GM12873 (cell line): ENCODE measurements around the gene CDC14A.

Experiments
- TF ChIP-seq, protein P1 (sequence below): IDR thresholded peaks from 2 replicates; pipeline ENCODE4 v1.5.1; 2012; ENCODE audit warnings: low read depth, mild to moderate bottlenecking, moderate library complexity, low read length, control low read depth; ENCODE audit not compliant: insufficient read depth; ENCODE audit errors: missing control alignments

The CDC14A gene

DNA sequence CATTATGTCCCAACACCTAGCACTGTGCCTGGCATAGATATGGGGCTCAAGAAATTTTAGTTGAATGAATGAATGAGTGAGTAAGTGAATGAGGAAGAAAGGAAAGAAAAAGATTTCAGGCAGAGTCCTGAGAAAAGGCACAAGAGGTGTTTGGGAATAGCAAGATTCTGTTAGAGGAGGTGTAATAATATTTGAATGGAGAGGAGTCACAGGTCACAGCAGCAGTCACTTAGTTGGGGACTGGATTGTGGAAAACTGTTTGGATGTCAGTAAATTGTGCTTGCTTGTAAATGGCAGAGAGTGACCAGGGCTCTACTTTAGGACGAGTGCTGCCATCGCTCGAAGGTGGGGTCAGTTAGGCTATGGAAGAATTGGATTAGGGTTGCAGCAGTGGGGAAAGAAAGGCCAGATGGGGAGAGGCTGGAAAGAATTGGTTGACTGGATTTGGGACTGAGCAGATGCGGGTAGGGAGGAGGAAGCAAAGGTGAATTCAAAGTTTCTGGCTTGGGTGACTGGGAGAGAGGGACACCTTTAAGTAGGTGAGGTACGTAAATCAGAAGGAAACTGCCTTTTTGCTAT is 9.3 kb downstream of the CDC14A start:
- TF ChIP-seq, protein P1, sequence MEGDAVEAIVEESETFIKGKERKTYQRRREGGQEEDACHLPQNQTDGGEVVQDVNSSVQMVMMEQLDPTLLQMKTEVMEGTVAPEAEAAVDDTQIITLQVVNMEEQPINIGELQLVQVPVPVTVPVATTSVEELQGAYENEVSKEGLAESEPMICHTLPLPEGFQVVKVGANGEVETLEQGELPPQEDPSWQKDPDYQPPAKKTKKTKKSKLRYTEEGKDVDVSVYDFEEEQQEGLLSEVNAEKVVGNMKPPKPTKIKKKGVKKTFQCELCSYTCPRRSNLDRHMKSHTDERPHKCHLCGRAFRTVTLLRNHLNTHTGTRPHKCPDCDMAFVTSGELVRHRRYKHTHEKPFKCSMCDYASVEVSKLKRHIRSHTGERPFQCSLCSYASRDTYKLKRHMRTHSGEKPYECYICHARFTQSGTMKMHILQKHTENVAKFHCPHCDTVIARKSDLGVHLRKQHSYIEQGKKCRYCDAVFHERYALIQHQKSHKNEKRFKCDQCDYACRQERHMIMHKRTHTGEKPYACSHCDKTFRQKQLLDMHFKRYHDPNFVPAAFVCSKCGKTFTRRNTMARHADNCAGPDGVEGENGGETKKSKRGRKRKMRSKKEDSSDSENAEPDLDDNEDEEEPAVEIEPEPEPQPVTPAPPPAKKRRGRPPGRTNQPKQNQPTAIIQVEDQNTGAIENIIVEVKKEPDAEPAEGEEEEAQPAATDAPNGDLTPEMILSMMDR = no peak

DNA sequence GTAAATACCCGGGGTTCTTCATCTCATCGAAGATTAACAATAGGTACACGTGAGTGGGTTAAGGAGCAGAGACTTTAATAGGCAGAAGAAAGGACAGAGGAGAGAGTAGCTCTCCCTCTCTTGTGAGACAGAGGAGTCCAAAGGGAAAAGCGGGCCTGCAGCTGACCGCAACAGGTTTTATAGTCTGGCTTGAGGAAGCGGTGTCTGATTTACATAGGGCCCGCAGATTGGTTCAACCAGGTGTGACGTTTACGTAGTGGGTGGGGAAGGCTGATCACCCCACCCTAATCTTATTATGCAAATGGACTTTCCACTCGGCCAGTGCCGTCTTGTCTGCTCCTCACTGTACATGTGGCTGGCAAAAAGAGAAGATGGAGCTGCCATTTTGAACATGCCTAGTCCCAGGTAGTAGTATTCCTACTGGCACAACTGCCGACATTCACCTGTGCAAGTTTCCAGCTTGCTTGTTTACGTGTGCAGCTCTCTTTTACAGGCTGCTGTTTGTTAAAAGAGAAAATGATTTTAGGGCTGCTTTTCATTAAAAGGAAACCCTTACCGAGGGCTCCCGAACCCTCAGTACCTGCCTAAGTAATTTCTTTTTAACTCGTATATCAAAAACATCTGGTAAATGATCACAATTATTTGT is 10.6 kb downstream of the CDC14A start:
- TF ChIP-seq, protein P1 = no peak

DNA sequence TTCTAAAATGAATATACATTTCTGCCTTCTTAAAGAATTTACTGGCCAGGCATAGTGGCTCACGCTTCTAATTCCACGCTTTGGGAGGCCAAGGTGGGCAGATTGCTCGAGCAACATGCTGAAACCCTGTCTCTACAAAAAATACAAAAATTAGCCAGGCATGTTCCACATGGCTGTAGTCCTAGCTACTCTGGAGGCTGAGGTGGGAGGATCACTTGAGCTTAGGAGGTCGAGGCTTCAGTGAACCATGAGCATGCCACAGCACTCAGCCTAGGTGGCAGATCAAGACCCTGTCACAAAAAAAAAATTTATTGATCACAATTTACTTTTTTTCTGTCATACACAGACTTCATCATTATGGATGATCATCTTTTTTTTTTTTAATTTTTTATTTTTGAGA is 11.5 kb downstream of the CDC14A start:
- TF ChIP-seq, protein P1 = no peak

DNA sequence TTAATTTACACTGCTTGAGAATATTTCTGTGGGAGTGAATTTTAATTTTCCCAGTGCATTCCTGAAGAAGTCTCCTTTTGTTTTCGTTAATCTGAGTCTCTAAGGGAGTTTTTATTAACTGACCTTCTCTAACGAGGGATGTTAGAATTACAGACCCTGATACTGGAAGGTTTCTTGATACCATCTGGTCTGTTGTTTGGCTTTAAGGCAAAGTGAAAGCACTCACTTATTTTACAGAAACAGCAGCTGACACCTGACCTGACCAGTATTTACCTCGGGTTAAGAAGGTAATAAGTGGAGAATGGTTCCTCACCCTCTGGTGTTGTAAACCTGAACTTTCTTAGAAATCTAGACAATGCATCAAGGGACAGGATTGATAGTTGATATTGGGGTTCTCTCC is 12.4 kb downstream of the CDC14A start:
- TF ChIP-seq, protein P1 = no peak

DNA sequence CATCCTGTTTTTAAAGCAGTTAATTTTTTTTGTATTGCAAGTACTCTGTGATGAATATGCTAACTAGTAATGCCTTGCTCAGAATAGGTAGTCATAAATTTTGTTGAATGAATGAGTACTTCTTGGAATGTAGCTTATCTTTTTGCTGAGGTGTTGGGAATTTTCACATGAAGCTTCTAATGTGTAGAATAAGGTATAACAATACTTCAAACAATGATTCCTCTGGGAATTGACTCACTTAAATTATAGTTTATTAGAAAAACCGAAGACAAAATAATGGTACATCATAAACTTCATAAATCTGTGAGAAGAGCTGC is 13.9 kb downstream of the CDC14A start:
- TF ChIP-seq, protein P1 = no peak

DNA sequence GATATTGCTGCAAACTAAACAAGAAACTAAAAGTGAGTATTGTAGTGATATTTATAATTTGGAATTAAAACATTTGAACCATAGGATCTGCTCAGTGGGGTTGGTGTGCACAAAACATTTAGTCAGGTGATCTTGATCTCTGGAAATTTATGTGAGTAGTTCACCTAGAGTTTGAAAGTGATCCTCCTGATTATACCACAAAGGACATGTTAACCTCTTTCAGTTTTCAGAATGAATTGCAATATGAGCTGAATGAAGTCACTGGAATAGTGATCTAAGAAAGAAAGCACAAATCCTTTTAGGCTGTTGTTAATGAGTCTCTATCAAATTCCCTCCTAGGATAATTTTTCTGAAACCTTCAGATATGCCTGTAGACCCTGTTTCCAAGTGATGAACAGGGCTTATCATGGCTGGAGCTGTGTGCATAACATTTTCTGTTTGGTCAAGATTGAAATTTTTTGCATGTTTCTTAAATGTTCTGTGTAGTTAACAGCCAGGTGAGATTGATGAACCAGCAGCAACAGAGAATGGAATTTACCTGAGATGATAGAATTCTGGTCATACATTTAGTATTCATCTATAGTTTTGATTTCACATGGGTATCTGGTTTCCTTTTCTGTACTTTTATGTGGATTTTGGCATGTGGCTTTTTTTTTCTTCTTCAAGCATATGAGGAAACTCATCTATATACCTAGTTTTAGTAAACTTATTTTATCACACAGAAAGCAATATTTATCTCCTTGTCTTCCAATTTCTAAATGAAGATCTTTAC is 25.5 kb downstream of the CDC14A start:
- TF ChIP-seq, protein P1 = no peak

DNA sequence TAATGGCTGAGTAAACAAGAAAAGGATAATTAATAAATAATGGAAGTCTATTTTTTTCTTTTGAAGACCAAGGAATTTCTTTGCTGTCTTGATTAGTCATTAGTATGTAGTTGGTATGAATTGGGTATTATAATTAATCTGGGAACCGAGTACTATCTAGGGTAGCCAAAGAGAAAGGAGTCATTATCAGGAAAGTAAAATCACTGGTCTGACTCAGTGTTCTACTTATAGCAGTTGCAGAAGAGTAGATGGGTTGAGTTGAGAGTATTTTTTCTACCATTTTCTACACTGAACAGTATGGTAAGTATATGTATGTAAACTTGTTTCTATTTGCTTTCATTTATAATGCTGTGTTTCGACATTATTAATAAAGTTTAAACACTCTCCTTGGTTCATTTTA is 26.6 kb downstream of the CDC14A start:
- TF ChIP-seq, protein P1 = no peak
